ENCODE measurements around the gene PRR22.
"Not testable (repeated sequence)": the region's sequence is repeated elsewhere in the genome, so short reads cannot be mapped to it uniquely, and the experiment has no call there.

The PRR22 gene

DNA sequence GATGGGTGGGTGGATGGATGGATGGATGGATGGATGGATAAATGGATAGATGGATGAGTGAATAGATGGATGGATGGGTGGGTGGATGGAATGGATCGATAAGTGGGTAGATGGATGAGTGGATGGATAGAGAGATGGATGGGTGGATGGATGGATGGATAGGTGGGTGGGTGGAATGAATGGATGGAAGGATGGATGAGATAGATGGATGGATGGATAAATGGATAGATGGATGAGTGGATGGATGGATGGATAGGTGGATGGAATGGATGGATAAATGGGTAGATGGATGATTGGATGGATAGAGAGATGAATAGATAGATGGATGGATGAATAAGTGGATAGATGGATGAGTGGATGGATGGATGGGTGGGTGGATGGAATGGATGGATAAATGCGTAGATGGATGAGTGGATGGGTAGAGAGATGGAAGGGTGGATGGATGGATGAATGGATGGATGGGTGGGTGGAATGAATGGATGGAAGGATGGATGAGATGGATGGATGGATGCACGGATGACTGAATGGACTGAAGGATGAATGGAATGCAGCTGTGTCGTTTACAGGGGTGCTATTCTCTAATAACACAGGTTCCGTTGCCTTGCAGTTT lies 21.8 kb downstream of the PRR22 start:
- no peaks in the 10 kb centered on the region for H3K9me3 ChIP-seq (ENCODE audit: control insufficient read depth, low read length)
- H3K27me3 ChIP-seq (ENCODE audit: control insufficient read depth, insufficient read depth, low read length) = no peaks in the 10 kb centered on the region
- no peaks in the 10 kb centered on the region for H3K36me3 ChIP-seq (ENCODE audit: control insufficient read depth, insufficient read depth, low read length)
- H3K9ac ChIP-seq (ENCODE audit: low read length) = no peak overlapping the region
- no peaks in the 10 kb centered on the region for H3K4me1 ChIP-seq (ENCODE audit: control insufficient read depth, insufficient read depth, low read length)
- no peak overlapping the region for H3K4me3 ChIP-seq (ENCODE audit: low read length)

- Histone ChIP-seq H3K4me3 (ENCODE audit: low read length) (no peak overlapping the region), H3K4me1 (ENCODE audit: control insufficient read depth, insufficient read depth, low read length) (no peaks in the 10 kb centered on the region), H3K27me3 (ENCODE audit: control insufficient read depth, insufficient read depth, low read length) (no peaks in the 10 kb centered on the region), H3K36me3 (ENCODE audit: control insufficient read depth, insufficient read depth, low read length) (no peaks in the 10 kb centered on the region), H3K9ac (ENCODE audit: low read length) (no peak overlapping the region), H3K9me3 (ENCODE audit: control insufficient read depth, low read length) (no peaks in the 10 kb centered on the region)
Measured at GRCh38 chr19:5753743-5754142, 30.8 kb downstream of the PRR22 start.

DNA sequence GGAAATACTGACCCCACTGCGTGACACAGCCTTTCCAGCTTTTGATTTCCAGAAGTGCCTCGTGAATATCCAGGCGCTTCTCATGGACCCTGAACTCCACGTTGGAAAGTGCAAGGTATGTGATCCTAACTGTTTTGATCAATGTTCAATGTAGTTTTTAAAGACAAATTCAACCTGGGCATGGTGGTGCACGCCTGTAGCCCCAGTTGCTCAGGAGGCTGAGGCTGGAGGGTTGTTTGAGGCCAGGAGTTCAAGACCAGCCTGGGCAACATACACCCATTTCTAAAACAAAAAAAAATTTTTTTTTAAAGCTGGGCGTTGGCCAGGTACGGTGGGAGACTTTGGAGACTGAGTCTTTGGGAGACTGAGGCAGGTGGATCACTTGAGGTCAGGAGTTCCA lies 32.8 kb downstream of the PRR22 start:
- Histone ChIP-seq H3K9ac (ENCODE audit: low read length) (no peak overlapping the region), H3K4me3 (ENCODE audit: low read length) (no peak overlapping the region), H3K4me1 (ENCODE audit: control insufficient read depth, insufficient read depth, low read length) (no peaks in the 10 kb centered on the region), H3K27me3 (ENCODE audit: control insufficient read depth, insufficient read depth, low read length) (no peaks in the 10 kb centered on the region), H3K9me3 (ENCODE audit: control insufficient read depth, low read length) (no peaks in the 10 kb centered on the region), H3K36me3 (ENCODE audit: control insufficient read depth, insufficient read depth, low read length) (no peaks in the 10 kb centered on the region)

DNA sequence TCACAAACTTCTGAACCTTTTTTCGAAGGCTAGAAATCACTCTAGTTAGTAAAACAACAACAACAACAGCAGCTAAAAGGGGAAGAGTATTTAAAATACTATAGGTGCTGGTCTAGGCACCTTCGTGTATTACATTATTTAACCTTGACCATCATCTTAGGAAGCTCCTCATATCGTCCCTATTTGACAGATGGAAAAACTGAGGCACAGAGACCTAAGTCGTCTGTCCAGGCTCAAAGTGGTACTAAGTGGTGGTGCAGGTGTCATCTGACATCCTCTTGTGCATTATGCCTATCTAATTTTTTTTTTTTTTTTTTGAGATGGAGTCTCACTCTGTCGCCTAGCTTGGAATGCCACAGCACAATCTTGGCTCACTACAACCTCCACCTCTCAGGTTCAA lies 35.0 kb downstream of the PRR22 start:
- no peak overlapping the region for H3K4me3 ChIP-seq (ENCODE audit: low read length)
- no peaks in the 10 kb centered on the region for H3K36me3 ChIP-seq (ENCODE audit: control insufficient read depth, insufficient read depth, low read length)
- no peaks in the 10 kb centered on the region for H3K9me3 ChIP-seq (ENCODE audit: control insufficient read depth, low read length)
- no peak overlapping the region for H3K9ac ChIP-seq (ENCODE audit: low read length)
- H3K4me1 ChIP-seq (ENCODE audit: control insufficient read depth, insufficient read depth, low read length) = no peaks in the 10 kb centered on the region
- H3K27me3 ChIP-seq (ENCODE audit: control insufficient read depth, insufficient read depth, low read length) = no peaks in the 10 kb centered on the region

- not testable (repeated sequence) for H3K9me3 ChIP-seq (ENCODE audit: control insufficient read depth, low read length); H3K4me3 ChIP-seq (ENCODE audit: low read length); H3K27me3 ChIP-seq (ENCODE audit: control insufficient read depth, insufficient read depth, low read length); H3K9ac ChIP-seq (ENCODE audit: low read length); H3K4me1 ChIP-seq (ENCODE audit: control insufficient read depth, insufficient read depth, low read length); H3K36me3 ChIP-seq (ENCODE audit: control insufficient read depth, insufficient read depth, low read length)
Measured at GRCh38 chr19:5748920-5749319, 35.6 kb downstream of the PRR22 start.

DNA sequence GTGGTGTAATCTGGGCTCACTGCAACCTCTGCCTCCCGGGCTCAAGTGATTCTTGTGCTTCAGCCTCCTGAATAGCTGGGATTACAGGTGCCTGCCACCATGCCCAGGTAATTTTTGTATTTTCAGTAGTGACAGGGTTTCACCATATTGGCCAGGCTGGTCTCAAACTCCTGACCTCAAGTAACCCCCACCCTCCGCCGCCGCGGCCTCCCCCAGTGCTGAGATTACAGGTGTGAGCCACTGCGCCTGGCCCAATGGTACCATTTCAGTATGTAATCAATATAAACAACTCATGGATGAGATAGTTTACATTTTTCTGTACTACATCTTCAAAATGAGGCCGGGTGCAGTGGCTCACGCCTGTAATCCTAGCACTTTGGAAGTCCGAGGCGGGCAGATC lies 39.5 kb downstream of the PRR22 start:
- H3K4me1 ChIP-seq (ENCODE audit: control insufficient read depth, insufficient read depth, low read length); H3K4me3 ChIP-seq (ENCODE audit: low read length); H3K36me3 ChIP-seq (ENCODE audit: control insufficient read depth, insufficient read depth, low read length); H3K9ac ChIP-seq (ENCODE audit: low read length); H3K27me3 ChIP-seq (ENCODE audit: control insufficient read depth, insufficient read depth, low read length); H3K9me3 ChIP-seq (ENCODE audit: control insufficient read depth, low read length): not testable (repeated sequence)

- Histone ChIP-seq H3K9ac (ENCODE audit: low read length) (no peak overlapping the region), H3K36me3 (ENCODE audit: control insufficient read depth, insufficient read depth, low read length) (no peaks in the 10 kb centered on the region), H3K27me3 (ENCODE audit: control insufficient read depth, insufficient read depth, low read length) (no peaks in the 10 kb centered on the region)
Measured at GRCh38 chr19:5743630-5744029, 40.9 kb downstream of the PRR22 start.

GRCh38 chr19:5742051-5742450 lies 42.5 kb downstream of the PRR22 start:
- Histone ChIP-seq H3K9me3 (ENCODE audit: control insufficient read depth, low read length) (no peaks in the 10 kb centered on the region), H3K27me3 (ENCODE audit: control insufficient read depth, insufficient read depth, low read length) (no peaks in the 10 kb centered on the region), H3K4me3 (ENCODE audit: low read length) (no peak overlapping the region), H3K36me3 (ENCODE audit: control insufficient read depth, insufficient read depth, low read length) (no peaks in the 10 kb centered on the region), H3K4me1 (ENCODE audit: control insufficient read depth, insufficient read depth, low read length) (no peaks in the 10 kb centered on the region), H3K9ac (ENCODE audit: low read length) (no peak overlapping the region)

More at GRCh38 chr19:5743630-5744029, 40.9 kb downstream of the PRR22 start:
- H3K9me3 ChIP-seq (ENCODE audit: control insufficient read depth, low read length) = no peaks in the 10 kb centered on the region
- H3K4me3 ChIP-seq (ENCODE audit: low read length) = no peak overlapping the region
- no peaks in the 10 kb centered on the region for H3K4me1 ChIP-seq (ENCODE audit: control insufficient read depth, insufficient read depth, low read length)

DNA sequence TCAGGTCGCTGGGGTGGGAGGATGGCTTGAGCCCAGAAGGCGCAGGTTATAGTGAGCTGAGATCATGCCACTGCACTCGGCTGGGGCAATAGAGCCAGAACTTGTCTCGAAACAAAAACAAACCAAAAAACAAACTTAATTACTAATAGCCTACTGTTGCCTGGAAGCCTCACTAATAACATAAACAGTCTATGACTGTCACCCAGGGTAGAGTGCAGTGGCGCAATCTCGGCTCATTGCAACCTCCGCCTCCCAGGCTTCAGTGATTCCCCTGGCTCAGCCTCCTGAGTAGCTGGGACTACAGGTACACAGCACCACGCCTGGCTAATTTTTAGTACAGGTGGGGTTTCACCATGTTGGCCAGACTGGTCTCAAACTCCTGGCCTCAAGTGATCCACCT lies 46.1 kb downstream of the PRR22 start:
- H3K27me3 ChIP-seq (ENCODE audit: control insufficient read depth, insufficient read depth, low read length) = no peaks in the 10 kb centered on the region
- H3K36me3 ChIP-seq (ENCODE audit: control insufficient read depth, insufficient read depth, low read length) = no peaks in the 10 kb centered on the region
- H3K4me3 ChIP-seq (ENCODE audit: low read length) = no peak overlapping the region
- no peaks in the 10 kb centered on the region for H3K4me1 ChIP-seq (ENCODE audit: control insufficient read depth, insufficient read depth, low read length)
- no peaks in the 10 kb centered on the region for H3K9me3 ChIP-seq (ENCODE audit: control insufficient read depth, low read length)
- no peak overlapping the region for H3K9ac ChIP-seq (ENCODE audit: low read length)

DNA sequence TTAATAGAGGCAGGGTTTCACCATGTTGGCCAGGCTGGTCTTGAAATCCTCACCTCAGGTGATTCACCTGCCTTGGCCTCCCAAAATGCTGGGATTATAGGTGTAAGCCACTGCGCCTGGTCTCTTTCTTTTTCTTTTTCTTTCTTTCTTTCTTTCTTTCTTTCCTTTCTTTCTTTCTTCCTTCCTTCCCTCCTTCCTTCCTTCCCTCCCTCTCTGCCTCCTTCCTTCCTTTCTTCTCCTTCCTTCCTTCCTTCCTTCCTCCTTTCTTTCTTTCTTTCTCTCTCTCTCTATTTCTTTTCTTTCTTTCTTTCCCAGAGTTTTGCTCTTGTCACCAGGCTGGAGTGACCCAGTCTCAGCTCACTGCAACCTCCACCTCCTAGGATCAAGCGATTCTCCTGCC lies 51.4 kb downstream of the PRR22 start:
- not testable (repeated sequence) for H3K4me1 ChIP-seq (ENCODE audit: control insufficient read depth, insufficient read depth, low read length); H3K9me3 ChIP-seq (ENCODE audit: control insufficient read depth, low read length); H3K4me3 ChIP-seq (ENCODE audit: low read length); H3K36me3 ChIP-seq (ENCODE audit: control insufficient read depth, insufficient read depth, low read length); H3K9ac ChIP-seq (ENCODE audit: low read length); H3K27me3 ChIP-seq (ENCODE audit: control insufficient read depth, insufficient read depth, low read length)
